Kidney glomerular epithelial cell (primary cell): ENCODE measurements around the gene SF1.
A peak's percentile ranks its signal among the peaks of the same experiment; 100 is the strongest.
"Not testable (repeated sequence)": the region's sequence is repeated elsewhere in the genome, so short reads cannot be mapped to it uniquely, and the experiment has no call there.

ENCODE experiments used
- DNase-seq: peaks from one replicate; lab custom pipeline; 2025; lab: John Stamatoyannopoulos, UW

SF1 gene

GRCh38 chr11:64778473-64779298 is at the start of gene SF1:
TSS of gene SF1 (minus strand) at chr11:64778542. CDS start at chr11:64778392, 150 bp downstream.
- DNase-seq, result peak; percentile 100

GRCh38 chr11:64827451-64827839 is 49.1 kb upstream of the SF1 start:
- no peak for DNase-seq

GRCh38 chr11:64826578-64827450 is 48.5 kb upstream of the SF1 start:
- no peak for DNase-seq

- no peak for DNase-seq
These were observed 47.7 kb upstream of the SF1 start for GRCh38 chr11:64826062-64826461.

- no peak for DNase-seq
These were observed 45.3 kb upstream of the SF1 start for GRCh38 chr11:64823568-64824119.

- DNase-seq, result no peak
These were observed 39.1 kb upstream of the SF1 start for GRCh38 chr11:64817476-64817875.

GRCh38 chr11:64815433-64815832 is 37.1 kb upstream of the SF1 start:
- not testable (repeated sequence) for DNase-seq

GRCh38 chr11:64814712-64815187 is 36.4 kb upstream of the SF1 start:
- DNase-seq, result no peak

GRCh38 chr11:64813826-64814225 is 35.5 kb upstream of the SF1 start:
- no peak for DNase-seq

GRCh38 chr11:64810891-64811272 is 32.5 kb upstream of the SF1 start:
- no peak for DNase-seq

GRCh38 chr11:64810271-64810890 is 32.0 kb upstream of the SF1 start, which contains the start of gene MEN1:
TSS of gene MEN1 (minus strand) at chr11:64810551. CDS start at chr11:64810109, 442 bp downstream.
- DNase-seq, result peak; percentile 95

GRCh38 chr11:64809781-64810241 is 31.5 kb upstream of the SF1 start:
- DNase-seq, result no peak

- DNase-seq, result no peak
These were observed 27.1 kb upstream of the SF1 start for GRCh38 chr11:64805481-64805880.

- DNase-seq, result no peak
These were observed 26.2 kb upstream of the SF1 start for GRCh38 chr11:64804346-64805210.

- peak; percentile 62 for DNase-seq
These were observed 25.6 kb upstream of the SF1 start for GRCh38 chr11:64803846-64804345.

GRCh38 chr11:64803158-64803845 is 25.0 kb upstream of the SF1 start, which contains the start of gene MAP4K2:
TSS of gene MAP4K2 (minus strand) at chr11:64803214. CDS start at chr11:64803149, 65 bp downstream.
- DNase-seq, result peak; percentile 67

- no peak for DNase-seq
These were observed 24.2 kb upstream of the SF1 start for GRCh38 chr11:64802370-64803157.

GRCh38 chr11:64801561-64802369 is 23.4 kb upstream of the SF1 start:
- DNase-seq, result no peak
